Tibial nerve (tissue), 4 donors: Measurements from ENCODE around the gene DPM3. TPM values are rescaled to one million over a fixed set of nuclear protein-coding genes. Genes with fewer than 3 reads are reported as not detected.

ENCODE experiments used
- DNase-seq, 2 donors: peaks; one replicate each; pipeline ENCODE4 v3.0.0-alpha.2; 2019; ENCODE audit warnings: low spot score in 2 of 2
- H3K27ac ChIP-seq, 4 donors: fragments of 200-600 bp; sonication (generic) in 3 of 4; one replicate each; pipeline ENCODE4 v1.5.1; 2017 to 2019; ENCODE audit warnings: mild to moderate bottlenecking in 1 of 4
- H3K27me3 ChIP-seq, 2 donors: fragments of 200-600 bp; sonication (generic) in 1 of 2; one replicate each; pipeline versions ENCODE4 v1.5.1 to v1.6.0; 2017 to 2019
- H3K36me3 ChIP-seq, 3 donors: fragments of 200-600 bp; sonication (generic); one replicate each; pipeline ENCODE4 v1.5.1; 2018 to 2019
- H3K4me1 ChIP-seq, 4 donors: fragments of 200-600 bp; sonication (generic) in 3 of 4; one replicate each; pipeline ENCODE4 v1.5.1; 2017 to 2019
- H3K4me3 ChIP-seq, 4 donors: fragments of 200-600 bp; sonication (generic) in 3 of 4; one replicate each; pipeline ENCODE4 v1.5.1; 2017 to 2019; ENCODE audit warnings: mild to moderate bottlenecking in 1 of 4, moderate library complexity in 1 of 4
- H3K9me3 ChIP-seq, 4 donors: fragments of 200-600 bp; sonication (generic) in 3 of 4; one replicate each; pipeline ENCODE4 v1.5.1; 2017 to 2019
- CTCF ChIP-seq, 5 experiments: fragments of 200-600 bp in 3 of 5; fragments of 450-650 bp in 2 of 5; sonication (generic) in 3 of 5; IDR thresholded peaks; one replicate each; pipeline ENCODE4 v1.5.1; 2016 to 2019; ENCODE audit warnings: antibody characterized with exemption in 5 of 5, mild to moderate bottlenecking in 3 of 5, moderate library complexity in 2 of 5
- EP300 ChIP-seq, 2 donors: sonication (generic); formaldehyde crosslinking; IDR thresholded peaks; one replicate each; pipeline ENCODE4 v1.6.1; 2017; ENCODE audit warnings: antibody characterized with exemption in 2 of 2, mild to moderate bottlenecking in 1 of 2
- POLR2A ChIP-seq, 2 donors: fragments of 450-650 bp; IDR thresholded peaks; one replicate each; pipeline ENCODE4 v1.6.1; 2017; ENCODE audit warnings: antibody characterized with exemption in 2 of 2, mild to moderate bottlenecking in 2 of 2, moderate library complexity in 2 of 2
- WGBS, 2 donors: methylation state at CpG; one replicate each; pipeline ENCODE4 v1.1.5; 2018; 5-methylcytosine and 5-hydroxymethylcytosine counted together
- total RNA-seq, 4 donors: library from RNA; depleted of rRNA; stranded (reverse); fragments of >200 nt; gene quantifications; one replicate each; pipeline ENCODE4 v1.1.0, GENCODE V29; 2016

Gene DPM3
- total RNA-seq, 4 donors from 2014 or later, result 74.7 to 115 (median 95.6) TPM

GRCh38 chr1:155186067-155186793 is 45.9 kb upstream of the DPM3 start:
- Histone ChIP-seq H3K36me3 (no peaks in the 10 kb centered on the region), H3K27me3 (no peaks in the 10 kb centered on the region), H3K27ac (peak overlapping the region in 2 of 4 donors; percentile 73 to 80), H3K4me3 (no peak overlapping the region), H3K9me3 (no peaks in the 10 kb centered on the region), H3K4me1 (peaks cover 0 to 24% (median 8%) of the 10 kb centered on the region in 4 donors)
- WGBS, 2 donors, result 63 to 71% methylated on average over 8 of the region's 8 CpGs
- DNase-seq, result no peak
- TF ChIP-seq CTCF (IDR thresholded peaks at IDR 0.05) (no peak), EP300 (IDR thresholded peaks at IDR 0.05) (no peak), POLR2A (IDR thresholded peaks at IDR 0.05) (no peak)

GRCh38 chr1:155185783-155186066 is 45.4 kb upstream of the DPM3 start:
- peak overlapping the region in 3 of 4 donors; percentile 50 to 80 (median 73) for H3K27ac ChIP-seq
- H3K4me1 ChIP-seq, result peaks cover 0 to 24% (median 8%) of the 10 kb centered on the region in 4 donors
- no peak overlapping the region for H3K4me3 ChIP-seq
- H3K9me3 ChIP-seq, result no peaks in the 10 kb centered on the region
- 60 to 77% methylated on average over 6 of the region's 6 CpGs for WGBS, 2 donors
- TF ChIP-seq POLR2A (IDR thresholded peaks at IDR 0.05), result no peak
- no peak for TF ChIP-seq CTCF (IDR thresholded peaks at IDR 0.05)
- no peak for TF ChIP-seq EP300 (IDR thresholded peaks at IDR 0.05)
- no peaks in the 10 kb centered on the region for H3K27me3 ChIP-seq
- no peak for DNase-seq
- H3K36me3 ChIP-seq, result no peaks in the 10 kb centered on the region

DNA sequence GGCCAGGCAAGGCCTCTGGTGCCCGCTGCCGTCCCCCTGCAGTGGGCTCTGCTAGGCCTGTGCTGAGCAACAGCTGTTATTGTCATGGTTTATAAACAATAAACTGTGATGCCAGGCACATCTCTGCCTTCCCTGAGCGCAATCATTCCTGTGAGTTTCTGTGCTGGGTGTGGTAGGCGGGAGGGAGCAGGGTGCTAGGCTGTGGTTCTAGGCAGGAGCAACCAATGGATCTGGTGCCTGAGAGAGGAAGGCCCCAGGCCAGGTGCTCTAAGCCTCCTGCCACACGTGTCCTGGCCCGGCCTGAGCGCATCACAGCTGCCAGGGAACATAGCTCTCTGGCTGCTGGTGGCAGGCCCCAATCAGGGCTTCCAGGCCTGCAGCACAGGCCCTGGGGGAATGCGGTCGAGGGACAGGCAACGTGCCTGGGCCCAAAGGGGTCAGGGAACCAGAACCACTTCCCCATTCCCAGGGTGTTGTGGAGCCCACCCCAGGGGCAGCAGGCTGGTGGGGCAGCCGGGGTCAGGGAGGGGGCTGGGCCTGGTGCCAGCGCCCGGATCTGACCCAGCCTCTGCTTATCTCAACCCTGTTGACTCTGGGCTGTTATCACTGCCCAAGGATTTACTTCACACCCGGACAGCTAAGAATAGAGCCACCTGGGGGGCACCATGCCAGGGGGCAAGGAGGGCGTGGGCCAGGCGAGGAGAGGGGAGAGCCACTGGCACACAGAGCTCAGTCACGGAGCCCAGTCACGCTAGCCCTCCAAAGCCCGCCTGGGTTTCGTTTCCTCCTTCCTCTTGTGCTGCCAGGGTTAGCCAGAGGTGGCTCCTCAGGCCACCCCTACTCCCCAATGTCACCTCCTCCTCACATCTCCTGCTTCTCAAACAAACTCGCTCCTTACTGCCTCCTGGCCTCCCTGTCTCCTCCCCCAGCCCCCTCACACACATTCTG is 44.8 kb upstream of the DPM3 start:
- TF ChIP-seq POLR2A (IDR thresholded peaks at IDR 0.05) (no peak), CTCF (IDR thresholded peaks at IDR 0.05) (no peak), EP300 (IDR thresholded peaks at IDR 0.05) (no peak)
- no peak for DNase-seq
- Histone ChIP-seq H3K4me3 (no peak overlapping the region), H3K36me3 (peaks cover 0 to under 1% (median 0%) of the 10 kb centered on the region in 3 donors), H3K9me3 (no peaks in the 10 kb centered on the region), H3K4me1 (peaks cover 0 to 24% (median 8%) of the 10 kb centered on the region in 4 donors), H3K27ac (peak overlapping the region in 3 of 4 donors; percentile 50 to 80 (median 73)), H3K27me3 (no peaks in the 10 kb centered on the region)
- WGBS, 2 donors, result 57 to 59% methylated on average over 19 to 21 of the region's 21 CpGs

DNA sequence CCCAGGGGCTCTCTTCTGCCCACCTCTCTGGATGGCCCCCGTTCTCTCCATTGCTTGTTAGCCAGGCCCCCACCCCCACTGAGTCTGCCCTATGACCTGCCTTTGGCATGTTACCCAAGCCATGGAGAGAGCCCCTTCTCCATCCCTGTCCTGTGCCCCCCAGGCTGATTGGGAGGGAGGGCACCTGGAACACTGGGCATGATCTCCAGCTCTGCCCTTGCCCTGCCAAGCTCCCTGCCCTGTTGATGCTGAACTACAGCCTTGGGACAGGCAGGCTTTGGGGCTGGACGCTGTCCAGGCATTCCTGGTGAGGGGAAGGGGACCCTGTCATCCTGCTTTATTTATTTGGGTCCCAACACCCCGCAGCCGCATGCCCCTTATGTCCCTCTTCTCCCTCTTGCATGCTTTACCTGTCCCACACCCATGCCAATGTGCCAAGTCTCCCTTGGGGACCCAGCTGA is 44.0 kb upstream of the DPM3 start:
- 84 to 96% methylated on average over 4 of the region's 4 CpGs for WGBS, 2 donors
- no peaks in the 10 kb centered on the region for H3K27me3 ChIP-seq
- H3K4me3 ChIP-seq, result no peak overlapping the region
- no peak for TF ChIP-seq EP300 (IDR thresholded peaks at IDR 0.05)
- no peak for TF ChIP-seq CTCF (IDR thresholded peaks at IDR 0.05)
- no peak for TF ChIP-seq POLR2A (IDR thresholded peaks at IDR 0.05)
- H3K4me1 ChIP-seq, result peaks cover 0 to 26% (median 8%) of the 10 kb centered on the region in 4 donors
- peaks cover 0 to 8% (median 0%) of the 10 kb centered on the region in 3 donors for H3K36me3 ChIP-seq
- DNase-seq, result no peak
- peak overlapping the region in 2 of 4 donors; percentile 50 to 73 for H3K27ac ChIP-seq
- H3K9me3 ChIP-seq, result no peaks in the 10 kb centered on the region
